Upper lobe of left lung (tissue), 6 donors: ENCODE data around the gene SCYGR1. TPM values are rescaled to one million over a fixed set of nuclear protein-coding genes. Genes with fewer than 3 reads are reported as not detected.

Experiments
- ATAC-seq, 2 donors: fragments of 200-7000 bp; cut with Tn5 transposase; one replicate each; pipeline ENCODE4 v1.9.1; 2022; ENCODE audit warnings: mild to moderate bottlenecking in 2 of 2, moderate library complexity in 2 of 2; ENCODE audit not compliant: low FRiP score in 2 of 2
- DNase-seq, 2 donors: peaks; one replicate each; pipeline ENCODE4 v3.0.0-alpha.2; 2019 to 2020
- H3K27ac ChIP-seq, 4 donors: fragments of 200-600 bp; sonication (generic); one replicate each; pipeline ENCODE4 v1.5.1; 2016 to 2019
- H3K27me3 ChIP-seq, 4 donors: fragments of 200-600 bp; sonication (generic); one replicate each; pipeline ENCODE4 v1.5.1; 2017 to 2019
- H3K36me3 ChIP-seq, 4 donors: fragments of 200-600 bp; sonication (generic); one replicate each; pipeline ENCODE4 v1.5.1; 2016 to 2019
- H3K4me1 ChIP-seq, 4 donors: fragments of 200-600 bp; sonication (generic); one replicate each; pipeline ENCODE4 v1.5.1; 2018 to 2019
- H3K4me3 ChIP-seq, 4 donors: fragments of 200-600 bp; sonication (generic); one replicate each; pipeline ENCODE4 v1.5.1; 2017 to 2019; ENCODE audit warnings: mild to moderate bottlenecking in 2 of 4, moderate library complexity in 1 of 4
- H3K9me3 ChIP-seq, 4 donors: fragments of 200-600 bp; sonication (generic); one replicate each; pipeline ENCODE4 v1.5.1; 2018 to 2019
- CTCF ChIP-seq, 6 experiments: fragments of 450-650 bp in 4 of 6; fragments of 200-600 bp in 2 of 6; sonication (generic) in 2 of 6; IDR thresholded peaks; one replicate each; pipeline ENCODE4 v1.5.1; 2016 to 2019; ENCODE audit warnings: antibody characterized with exemption in 6 of 6
- EP300 ChIP-seq, 4 donors: sonication (generic); formaldehyde crosslinking; IDR thresholded peaks; one replicate each; pipeline ENCODE4 v1.5.1; 2017; ENCODE audit warnings: antibody characterized with exemption in 4 of 4, control low read depth in 2 of 4
- POLR2A ChIP-seq, 4 donors: fragments of 450-650 bp; IDR thresholded peaks; one replicate each; pipeline ENCODE4 v1.5.1; 2016 to 2017; ENCODE audit warnings: antibody characterized with exemption in 4 of 4, mild to moderate bottlenecking in 2 of 4
- POLR2AphosphoS5 ChIP-seq, 2 donors: sonication (generic); formaldehyde crosslinking; IDR thresholded peaks; one replicate each; pipeline ENCODE4 v1.5.1; 2017; ENCODE audit warnings: antibody characterized with exemption in 2 of 2
- WGBS, 2 donors: methylation state at CpG; one replicate each; pipeline ENCODE4 v1.1.5; 2017 to 2018; 5-methylcytosine and 5-hydroxymethylcytosine counted together
- total RNA-seq, 6 donors: library from RNA; depleted of rRNA in 4 of 6; stranded (reverse); fragments of >200 nt in 4 of 6; gene quantifications; one replicate each; pipeline versions ENCODE4 v1.1.0 to v1.2.1, GENCODE V29; 2016 to 2021
- donor health status: DM: no; HTN: no; CAD: no; lungs with moderate emphysema.
- donor health status: DM: no; HTN: yes; CAD: no; lungs with severe emphysema.

SCYGR1 gene
- total RNA-seq, 6 donors from 2014 or later = not detected

- Histone ChIP-seq H3K9me3 (no peaks in the 10 kb centered on the region), H3K27me3 (no peaks in the 10 kb centered on the region), H3K4me1 (no peaks in the 10 kb centered on the region), H3K27ac (no peak overlapping the region), H3K36me3 (no peaks in the 10 kb centered on the region), H3K4me3 (no peak overlapping the region)
- 73 to 79% methylated on average over 10 of the region's 10 CpGs for WGBS, 2 donors
- TF ChIP-seq POLR2AphosphoS5 (IDR thresholded peaks at IDR 0.05) (no peak), CTCF (IDR thresholded peaks at IDR 0.05) (no peak), POLR2A (IDR thresholded peaks at IDR 0.05) (no peak), EP300 (IDR thresholded peaks at IDR 0.05) (no peak)
- ATAC-seq (no peak), DNase-seq (no peak)
These were observed 36.1 kb upstream of the SCYGR1 start for GRCh38 chr2:227423656-227424499.

GRCh38 chr2:227420087-227421052 is 32.6 kb upstream of the SCYGR1 start:
- Histone ChIP-seq H3K4me1 (peaks cover 0 to 9% (median 3%) of the 10 kb centered on the region in 4 donors), H3K27me3 (no peaks in the 10 kb centered on the region), H3K9me3 (no peaks in the 10 kb centered on the region), H3K27ac (no peak overlapping the region), H3K36me3 (no peaks in the 10 kb centered on the region), H3K4me3 (no peak overlapping the region)
- no peak for TF ChIP-seq EP300 (IDR thresholded peaks at IDR 0.05)
- TF ChIP-seq CTCF (IDR thresholded peaks at IDR 0.05) = no peak
- TF ChIP-seq POLR2A (IDR thresholded peaks at IDR 0.05) = no peak
- no peak for TF ChIP-seq POLR2AphosphoS5 (IDR thresholded peaks at IDR 0.05)
- 85 to 90% methylated on average over 13 to 15 of the region's 15 CpGs for WGBS, 2 donors
- DNase-seq (no peak), ATAC-seq (no peak)

- no peak for TF ChIP-seq EP300 (IDR thresholded peaks at IDR 0.05)
- no peak for TF ChIP-seq POLR2A (IDR thresholded peaks at IDR 0.05)
- no peak for TF ChIP-seq CTCF (IDR thresholded peaks at IDR 0.05)
- TF ChIP-seq POLR2AphosphoS5 (IDR thresholded peaks at IDR 0.05) = no peak
- no peaks in the 10 kb centered on the region for H3K9me3 ChIP-seq
- DNase-seq = no peak
- no peaks in the 10 kb centered on the region for H3K36me3 ChIP-seq
- H3K4me1 ChIP-seq = peaks cover 0 to 15% (median 7%) of the 10 kb centered on the region in 4 donors
- no peaks in the 10 kb centered on the region for H3K27me3 ChIP-seq
- no peak for ATAC-seq
- peak overlapping the region; percentile 75 to 81 (median 78) for H3K27ac ChIP-seq
- H3K4me3 ChIP-seq = no peak overlapping the region
- WGBS, 2 donors = 81 to 82% methylated on average over 4 of the region's 4 CpGs
These were observed 29.0 kb upstream of the SCYGR1 start for GRCh38 chr2:227416701-227417100.

- peaks cover 0 to 15% (median 7%) of the 10 kb centered on the region in 4 donors for H3K4me1 ChIP-seq
- H3K9me3 ChIP-seq = no peaks in the 10 kb centered on the region
- H3K4me3 ChIP-seq = no peak overlapping the region
- peak in 1 of 2 donors; percentile 43 for DNase-seq
- H3K27me3 ChIP-seq = no peaks in the 10 kb centered on the region
- 47 to 51% methylated on average over 10 of the region's 10 CpGs for WGBS, 2 donors
- no peaks in the 10 kb centered on the region for H3K36me3 ChIP-seq
- peak; percentile 65 to 85 for ATAC-seq
- peak overlapping the region; percentile 75 to 81 (median 78) for H3K27ac ChIP-seq
- TF ChIP-seq POLR2A (IDR thresholded peaks at IDR 0.05) (no peak), POLR2AphosphoS5 (IDR thresholded peaks at IDR 0.05) (peak in 1 of 2 donors; percentile 20), CTCF (IDR thresholded peaks at IDR 0.05) (peak in 1 of 6 experiments; percentile 10), EP300 (IDR thresholded peaks at IDR 0.05) (peak in 2 of 4 donors; percentile 2 to 7)
These were observed 28.0 kb upstream of the SCYGR1 start for GRCh38 chr2:227415538-227416424.
